HG03439 (cell line): Measurements from ENCODE around the gene STARD7.
"Not testable (repeated sequence)": the region's sequence is repeated elsewhere in the genome, so short reads cannot be mapped to it uniquely, and the experiment has no call there.

Experiments used
- ATAC-seq: cut with Tn5 transposase; IDR thresholded peaks from one replicate; pipeline ENCODE4 v1.9.1; 2021; ENCODE audit warnings: mild to moderate bottlenecking, moderate library complexity; ENCODE audit not compliant: unreplicated experiment

The STARD7 gene

GRCh38 chr2:96150007-96150640 lies 58.5 kb downstream of the STARD7 start:
- ATAC-seq, result no peak

- ATAC-seq, result peak; percentile 44
These were observed 60.0 kb downstream of the STARD7 start for GRCh38 chr2:96148410-96149217.

GRCh38 chr2:96147593-96148201 lies 60.9 kb downstream of the STARD7 start:
- ATAC-seq, result no peak

GRCh38 chr2:96146881-96147592 lies 61.6 kb downstream of the STARD7 start:
- ATAC-seq, result no peak

- peak; percentile 34 for ATAC-seq
These were observed 62.3 kb downstream of the STARD7 start for GRCh38 chr2:96146153-96146880.

- ATAC-seq, result no peak
These were observed 62.8 kb downstream of the STARD7 start for GRCh38 chr2:96145848-96146152.

GRCh38 chr2:96145036-96145847 lies 63.4 kb downstream of the STARD7 start, which contains the start of gene DUSP2:
Gene DUSP2, minus strand, starts transcription at chr2:96145440. Its CDS starts 86 bp downstream, at chr2:96145354.
- ATAC-seq, result peak; percentile 50

- ATAC-seq, result peak; percentile 0
These were observed 64.1 kb downstream of the STARD7 start for GRCh38 chr2:96144481-96145035.

GRCh38 chr2:96143848-96144480 lies 64.7 kb downstream of the STARD7 start:
- ATAC-seq, result no peak

GRCh38 chr2:96143231-96143847 lies 65.3 kb downstream of the STARD7 start:
- no peak for ATAC-seq

- no peak for ATAC-seq
These were observed 66.2 kb downstream of the STARD7 start for GRCh38 chr2:96142217-96143113.

- not testable (repeated sequence) for ATAC-seq
These were observed 67.0 kb downstream of the STARD7 start for GRCh38 chr2:96141624-96141967.

- ATAC-seq, result no peak
These were observed 67.5 kb downstream of the STARD7 start for GRCh38 chr2:96140941-96141623.

- ATAC-seq, result no peak
These were observed 69.4 kb downstream of the STARD7 start for GRCh38 chr2:96139181-96139758.

GRCh38 chr2:96138179-96139145 lies 70.2 kb downstream of the STARD7 start, which contains the start of gene ASTL:
Gene ASTL, minus strand, starts transcription at chr2:96138502. Its CDS starts 66 bp downstream, at chr2:96138436.
- ATAC-seq, result no peak
